Activated naive CD4-positive, alpha-beta T cell treated with Interleukin-2 at 50 U/mL for 16 hours (primary cell): ENCODE data around the gene MAP3K2.

Source experiments
- DNase-seq: peaks from one replicate; pipeline ENCODE4 v3.0.0-alpha.2; 2020

MAP3K2 gene, protein sequence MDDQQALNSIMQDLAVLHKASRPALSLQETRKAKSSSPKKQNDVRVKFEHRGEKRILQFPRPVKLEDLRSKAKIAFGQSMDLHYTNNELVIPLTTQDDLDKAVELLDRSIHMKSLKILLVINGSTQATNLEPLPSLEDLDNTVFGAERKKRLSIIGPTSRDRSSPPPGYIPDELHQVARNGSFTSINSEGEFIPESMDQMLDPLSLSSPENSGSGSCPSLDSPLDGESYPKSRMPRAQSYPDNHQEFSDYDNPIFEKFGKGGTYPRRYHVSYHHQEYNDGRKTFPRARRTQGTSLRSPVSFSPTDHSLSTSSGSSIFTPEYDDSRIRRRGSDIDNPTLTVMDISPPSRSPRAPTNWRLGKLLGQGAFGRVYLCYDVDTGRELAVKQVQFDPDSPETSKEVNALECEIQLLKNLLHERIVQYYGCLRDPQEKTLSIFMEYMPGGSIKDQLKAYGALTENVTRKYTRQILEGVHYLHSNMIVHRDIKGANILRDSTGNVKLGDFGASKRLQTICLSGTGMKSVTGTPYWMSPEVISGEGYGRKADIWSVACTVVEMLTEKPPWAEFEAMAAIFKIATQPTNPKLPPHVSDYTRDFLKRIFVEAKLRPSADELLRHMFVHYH

DNA sequence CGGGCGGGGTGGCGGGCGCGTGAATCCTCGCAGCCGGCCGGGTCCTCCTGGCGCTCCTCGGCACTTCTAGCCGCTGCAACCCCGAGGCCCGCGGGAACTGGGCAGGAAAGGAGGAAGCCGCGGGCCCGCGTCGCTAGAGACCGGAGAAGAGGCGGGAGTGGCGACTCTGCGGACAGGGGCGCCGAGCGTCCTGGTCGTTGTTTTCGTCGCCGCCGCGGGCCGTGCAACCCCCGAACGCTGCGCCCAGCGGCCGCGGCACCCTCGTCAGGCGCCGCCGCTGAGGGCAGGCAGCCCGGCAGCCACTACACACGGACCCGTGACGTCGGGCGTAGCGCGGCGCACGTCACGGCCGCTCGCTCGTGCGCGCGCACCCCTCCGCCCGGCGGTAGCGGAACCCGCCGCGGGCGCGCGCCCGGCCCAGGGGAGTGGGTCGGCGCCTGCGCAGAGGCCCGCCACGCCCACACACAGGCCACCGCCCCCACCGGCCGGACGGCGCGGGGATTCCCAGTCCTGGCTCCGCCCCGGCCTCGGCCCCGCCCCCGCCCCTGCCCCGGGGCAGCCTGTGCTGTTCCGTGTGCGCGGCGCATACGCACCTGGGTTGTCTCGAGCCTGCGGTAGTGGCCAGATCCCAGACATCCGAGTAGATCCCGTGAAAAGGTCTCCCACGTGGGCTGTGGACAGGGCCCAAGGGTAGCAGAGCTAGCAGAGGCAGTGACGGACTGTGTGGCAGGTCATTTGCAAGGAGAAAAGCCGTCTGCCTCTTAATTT, at the start of gene MAP3K2:
MAP3K2 (minus strand) TSS at position 321 of the 768 bp plus-strand sequence. CDS start 44,846 bp downstream, outside the sequence.
- peak; percentile 91 for DNase-seq

DNA sequence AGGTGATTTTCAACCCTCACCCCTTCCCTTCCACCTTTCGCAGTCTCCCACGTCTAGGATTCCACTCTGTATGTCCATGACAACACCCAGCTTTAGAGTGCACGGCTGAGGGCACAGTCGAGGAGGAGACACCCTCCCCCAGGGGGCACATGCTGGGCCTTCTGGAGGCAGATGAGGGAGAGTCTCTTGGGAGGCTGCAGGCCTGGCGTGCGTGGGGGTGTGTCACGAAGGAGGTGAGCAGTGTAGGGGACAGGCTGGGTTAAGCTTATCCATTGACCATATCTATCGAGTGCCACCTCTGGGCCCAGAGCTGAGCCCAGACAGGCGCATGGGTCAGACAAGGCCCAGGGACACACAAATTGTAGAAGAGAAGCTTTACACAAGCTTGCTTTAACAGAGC, 49.3 kb upstream of the MAP3K2 start:
- DNase-seq, result no peak

DNA sequence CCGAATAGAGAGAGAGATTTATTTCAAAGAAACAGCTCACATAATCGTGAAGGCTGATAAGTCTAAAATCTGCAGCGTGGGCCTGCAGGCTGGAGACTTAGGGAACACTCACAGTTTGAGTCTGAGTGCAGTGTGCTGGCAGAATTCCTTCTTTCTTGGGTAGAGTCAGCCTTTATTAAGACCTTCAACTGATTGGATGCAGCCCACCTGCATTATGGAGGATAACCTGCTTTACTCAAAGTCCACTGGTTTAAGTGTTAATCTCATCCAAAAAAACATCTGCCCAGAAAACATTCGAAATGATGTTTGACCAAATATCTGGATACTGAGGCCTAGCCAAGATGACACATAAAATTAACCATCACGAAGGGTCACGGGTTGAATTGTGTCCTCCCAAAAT, 46.7 kb upstream of the MAP3K2 start:
- no peak for DNase-seq

DNA sequence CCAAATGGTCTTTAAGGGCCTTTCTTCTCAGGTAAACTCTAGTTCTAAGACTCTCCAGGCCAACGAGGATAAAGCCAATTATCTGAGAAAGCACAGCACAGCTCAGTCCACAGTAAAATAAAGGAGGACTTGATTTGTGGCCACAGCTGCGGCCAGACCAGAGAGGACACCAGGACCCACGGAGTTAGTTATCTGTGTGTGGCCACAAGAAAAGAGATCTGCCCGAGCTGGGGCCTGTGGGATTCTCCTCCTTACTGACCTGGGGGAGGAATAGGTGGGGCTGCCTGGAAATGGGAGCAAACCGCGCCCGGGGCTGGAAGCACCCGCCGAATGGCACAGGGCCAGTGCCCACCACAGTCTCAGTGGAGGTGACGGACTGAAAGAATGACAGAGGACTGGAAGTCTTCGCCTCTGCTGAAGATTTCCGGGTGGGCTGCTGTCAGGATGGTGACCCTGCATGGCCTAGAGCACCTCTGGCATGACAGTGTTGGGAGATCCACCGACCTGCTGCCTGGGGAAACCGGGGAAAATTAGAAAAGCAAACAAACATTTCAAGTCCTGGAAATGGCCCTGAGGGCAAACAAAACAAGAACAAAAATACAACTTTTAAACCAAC, 43.7 kb upstream of the MAP3K2 start:
- no peak for DNase-seq

DNA sequence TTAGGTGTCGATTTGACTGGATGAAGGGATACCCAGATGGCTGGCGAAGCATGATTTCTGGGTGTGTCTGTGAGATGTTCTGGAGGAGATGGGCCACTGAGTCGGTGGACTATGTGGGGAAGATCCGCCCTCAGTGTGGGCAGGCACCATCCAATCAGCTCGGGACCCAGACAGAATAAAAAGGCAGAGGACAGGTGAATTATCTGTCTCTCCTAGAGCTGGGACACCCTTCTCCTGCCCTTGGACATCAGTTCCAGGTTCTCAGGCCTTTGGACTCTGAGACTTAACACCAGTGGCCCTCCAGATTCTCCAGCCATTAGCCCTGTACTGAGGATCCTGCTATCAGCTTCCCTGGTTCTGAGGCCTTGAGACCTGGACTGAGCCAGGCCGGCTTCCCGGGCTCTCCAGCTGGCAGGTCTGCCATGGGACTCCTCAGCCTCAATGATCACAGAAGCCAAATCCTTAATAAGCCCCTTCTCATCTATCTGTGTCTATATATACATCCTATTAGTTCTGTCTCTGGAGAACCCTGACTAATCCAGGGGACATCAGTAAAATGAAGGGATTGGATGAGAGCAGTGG, 42.2 kb upstream of the MAP3K2 start:
- DNase-seq, result no peak

DNA sequence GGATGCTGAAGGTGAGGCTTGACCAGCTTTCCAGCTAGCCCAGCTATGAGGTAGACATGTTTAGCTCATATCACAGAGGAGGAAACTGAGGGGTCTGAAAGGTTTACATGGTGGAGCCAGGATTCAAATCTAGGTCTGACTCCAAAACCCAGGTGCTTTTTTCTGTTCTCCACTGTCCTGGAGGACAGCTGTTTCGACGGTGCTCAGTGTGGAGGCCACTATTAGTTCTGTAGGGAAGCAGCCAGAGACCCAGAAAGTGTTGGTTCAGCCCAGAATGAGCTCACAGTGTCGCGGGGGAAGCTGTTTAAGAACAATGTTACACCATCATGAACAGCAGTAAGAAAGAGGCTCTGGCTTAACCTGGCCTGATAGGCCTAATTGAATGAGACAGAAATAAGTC, 41.5 kb upstream of the MAP3K2 start:
- no peak for DNase-seq

DNA sequence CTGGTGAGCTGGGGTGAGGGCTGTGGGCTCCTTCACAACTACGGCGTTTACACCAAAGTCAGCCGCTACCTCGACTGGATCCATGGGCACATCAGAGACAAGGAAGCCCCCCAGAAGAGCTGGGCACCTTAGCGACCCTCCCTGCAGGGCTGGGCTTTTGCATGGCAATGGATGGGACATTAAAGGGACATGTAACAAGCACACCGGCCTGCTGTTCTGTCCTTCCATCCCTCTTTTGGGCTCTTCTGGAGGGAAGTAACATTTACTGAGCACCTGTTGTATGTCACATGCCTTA, 41.0 kb upstream of the MAP3K2 start:
- DNase-seq, result no peak

DNA sequence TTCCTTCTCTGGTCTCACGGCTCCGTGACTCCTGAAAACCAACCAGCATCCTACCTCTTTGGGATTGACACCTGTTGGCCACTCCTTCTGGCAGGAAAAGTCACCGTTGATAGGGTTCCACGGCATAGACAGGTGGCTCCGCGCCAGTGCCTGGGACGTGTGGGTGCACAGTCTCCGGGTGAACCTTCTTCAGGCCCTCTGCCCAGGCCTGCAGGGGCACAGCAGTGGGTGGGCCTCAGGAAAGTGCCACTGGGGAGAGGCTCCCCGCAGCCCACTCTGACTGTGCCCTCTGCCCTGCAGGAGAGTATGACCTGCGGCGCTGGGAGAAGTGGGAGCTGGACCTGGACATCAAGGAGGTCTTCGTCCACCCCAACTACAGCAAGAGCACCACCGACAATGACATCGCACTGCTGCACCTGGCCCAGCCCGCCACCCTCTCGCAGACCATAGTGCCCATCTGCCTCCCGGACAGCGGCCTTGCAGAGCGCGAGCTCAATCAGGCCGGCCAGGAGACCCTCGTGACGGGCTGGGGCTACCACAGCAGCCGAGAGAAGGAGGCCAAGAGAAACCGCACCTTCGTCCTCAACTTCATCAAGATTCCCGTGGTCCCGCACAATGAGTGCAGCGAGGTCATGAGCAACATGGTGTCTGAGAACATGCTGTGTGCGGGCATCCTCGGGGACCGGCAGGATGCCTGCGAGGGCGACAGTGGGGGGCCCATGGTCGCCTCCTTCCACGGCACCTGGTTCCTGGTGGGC, 40.5 kb upstream of the MAP3K2 start:
- no peak for DNase-seq

DNA sequence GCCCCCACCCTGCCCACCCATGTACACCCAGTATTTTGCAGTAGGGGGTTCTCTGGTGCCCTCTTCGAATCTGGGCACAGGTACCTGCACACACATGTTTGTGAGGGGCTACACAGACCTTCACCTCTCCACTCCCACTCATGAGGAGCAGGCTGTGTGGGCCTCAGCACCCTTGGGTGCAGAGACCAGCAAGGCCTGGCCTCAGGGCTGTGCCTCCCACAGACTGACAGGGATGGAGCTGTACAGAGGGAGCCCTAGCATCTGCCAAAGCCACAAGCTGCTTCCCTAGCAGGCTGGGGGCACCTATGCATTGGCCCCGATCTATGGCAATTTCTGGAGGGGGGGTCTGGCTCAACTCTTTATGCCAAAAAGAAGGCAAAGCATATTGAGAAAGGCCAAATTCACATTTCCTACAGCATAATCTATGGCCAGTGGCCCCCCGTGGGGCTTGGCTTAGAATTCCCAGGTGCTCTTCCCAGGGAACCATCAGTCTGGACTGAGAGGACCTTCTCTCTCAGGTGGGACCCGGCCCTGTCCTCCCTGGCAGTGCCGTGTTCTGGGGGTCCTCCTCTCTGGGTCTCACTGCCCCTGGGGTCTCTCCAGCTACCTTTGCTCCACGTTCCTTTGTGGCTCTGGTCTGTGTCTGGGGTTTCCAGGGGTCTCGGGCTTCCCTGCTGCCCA, 39.7 kb upstream of the MAP3K2 start:
- no peak for DNase-seq

DNA sequence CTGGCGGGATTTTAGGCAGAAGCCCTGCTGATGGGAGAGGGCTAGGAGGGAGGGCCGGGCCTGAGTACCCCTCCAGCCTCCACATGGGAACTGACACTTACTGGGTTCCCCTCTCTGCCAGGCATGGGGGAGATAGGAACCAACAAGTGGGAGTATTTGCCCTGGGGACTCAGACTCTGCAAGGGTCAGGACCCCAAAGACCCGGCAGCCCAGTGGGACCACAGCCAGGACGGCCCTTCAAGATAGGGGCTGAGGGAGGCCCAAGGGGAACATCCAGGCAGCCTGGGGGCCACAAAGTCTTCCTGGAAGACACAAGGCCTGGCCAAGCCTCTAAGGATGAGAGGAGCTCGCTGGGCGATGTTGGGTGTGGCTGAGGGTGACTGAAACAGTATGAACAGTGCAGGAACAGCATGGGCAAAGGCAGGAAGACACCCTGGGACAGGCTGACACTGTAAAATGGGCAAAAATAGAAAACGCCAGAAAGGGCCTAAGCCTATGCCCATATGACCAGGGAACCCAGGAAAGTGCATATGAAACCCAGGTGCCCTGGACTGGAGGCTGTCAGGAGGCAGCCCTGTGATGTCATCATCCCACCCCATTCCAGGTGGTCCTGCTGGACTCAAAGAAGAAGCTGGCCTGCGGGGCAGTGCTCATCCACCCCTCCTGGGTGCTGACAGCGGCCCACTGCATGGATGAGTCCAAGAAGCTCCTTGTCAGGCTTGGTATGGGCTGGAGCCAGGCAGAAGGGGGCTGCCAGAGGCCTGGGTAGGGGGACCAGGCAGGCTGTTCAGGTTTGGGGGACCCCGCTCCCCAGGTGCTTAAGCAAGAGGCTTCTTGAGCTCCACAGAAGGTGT, 39.0 kb upstream of the MAP3K2 start:
- DNase-seq, result no peak

DNA sequence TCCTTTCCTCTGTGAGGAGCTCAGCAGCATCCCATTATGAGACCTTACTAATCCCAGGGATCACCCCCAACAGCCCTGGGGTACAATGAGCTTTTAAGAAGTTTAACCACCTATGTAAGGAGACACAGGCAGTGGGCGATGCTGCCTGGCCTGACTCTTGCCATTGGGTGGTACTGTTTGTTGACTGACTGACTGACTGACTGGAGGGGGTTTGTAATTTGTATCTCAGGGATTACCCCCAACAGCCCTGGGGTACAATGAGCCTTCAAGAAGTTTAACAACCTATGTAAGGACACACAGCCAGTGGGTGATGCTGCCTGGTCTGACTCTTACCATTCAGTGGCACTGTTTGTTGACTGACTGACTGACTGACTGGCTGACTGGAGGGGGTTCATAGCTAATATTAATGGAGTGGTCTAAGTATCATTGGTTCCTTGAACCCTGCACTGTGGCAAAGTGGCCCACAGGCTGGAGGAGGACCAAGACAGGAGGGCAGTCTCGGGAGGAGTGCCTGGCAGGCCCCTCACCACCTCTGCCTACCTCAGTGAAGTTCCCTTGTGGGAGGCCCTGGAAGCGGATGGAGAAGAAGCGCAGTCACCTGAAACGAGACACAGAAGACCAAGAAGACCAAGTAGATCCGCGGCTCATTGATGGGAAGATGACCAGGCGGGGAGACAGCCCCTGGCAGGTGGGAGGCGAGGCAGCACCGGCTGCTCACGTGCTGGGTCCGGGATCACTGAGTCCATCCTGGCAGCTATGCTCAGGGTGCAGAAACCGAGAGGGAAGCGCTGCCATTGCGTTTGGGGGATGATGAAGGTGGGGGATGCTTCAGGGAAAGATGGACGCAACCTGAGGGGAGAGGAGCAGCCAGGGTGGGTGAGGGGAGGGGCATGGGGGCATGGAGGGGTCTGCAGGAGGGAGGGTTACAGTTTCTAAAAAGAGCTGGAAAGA, 38.0 kb upstream of the MAP3K2 start:
- no peak for DNase-seq

DNA sequence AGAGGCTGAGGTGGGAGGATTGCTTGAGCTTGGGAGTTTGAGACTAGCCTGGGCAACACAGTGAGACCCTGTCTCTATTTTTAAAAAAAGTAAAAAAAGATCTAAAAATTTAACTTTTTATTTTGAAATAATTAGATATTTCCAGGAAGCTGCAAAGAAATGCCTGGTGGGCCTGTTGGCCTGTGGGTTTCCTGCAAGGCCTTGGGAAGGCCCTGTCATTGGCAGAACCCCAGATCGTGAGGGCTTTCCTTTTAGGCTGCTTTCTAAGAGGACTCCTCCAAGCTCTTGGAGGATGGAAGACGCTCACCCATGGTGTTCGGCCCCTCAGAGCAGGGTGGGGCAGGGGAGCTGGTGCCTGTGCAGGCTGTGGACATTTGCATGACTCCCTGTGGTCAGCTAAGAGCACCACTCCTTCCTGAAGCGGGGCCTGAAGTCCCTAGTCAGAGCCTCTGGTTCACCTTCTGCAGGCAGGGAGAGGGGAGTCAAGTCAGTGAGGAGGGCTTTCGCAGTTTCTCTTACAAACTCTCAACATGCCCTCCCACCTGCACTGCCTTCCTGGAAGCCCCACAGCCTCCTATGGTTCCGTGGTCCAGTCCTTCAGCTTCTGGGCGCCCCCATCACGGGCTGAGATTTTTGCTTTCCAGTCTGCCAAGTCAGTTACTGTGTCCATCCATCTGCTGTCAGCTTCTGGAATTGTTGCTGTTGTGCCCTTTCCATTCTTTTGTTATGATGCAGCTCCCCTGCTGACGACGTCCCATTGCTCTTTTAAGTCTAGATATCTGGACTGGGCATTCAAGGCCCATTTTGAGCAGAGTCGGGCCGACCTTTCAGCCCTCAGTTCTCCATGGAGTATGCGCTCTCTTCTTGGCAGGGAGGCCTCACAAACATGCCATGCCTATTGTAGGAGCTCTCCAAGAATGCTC, 37.1 kb upstream of the MAP3K2 start:
- no peak for DNase-seq

DNA sequence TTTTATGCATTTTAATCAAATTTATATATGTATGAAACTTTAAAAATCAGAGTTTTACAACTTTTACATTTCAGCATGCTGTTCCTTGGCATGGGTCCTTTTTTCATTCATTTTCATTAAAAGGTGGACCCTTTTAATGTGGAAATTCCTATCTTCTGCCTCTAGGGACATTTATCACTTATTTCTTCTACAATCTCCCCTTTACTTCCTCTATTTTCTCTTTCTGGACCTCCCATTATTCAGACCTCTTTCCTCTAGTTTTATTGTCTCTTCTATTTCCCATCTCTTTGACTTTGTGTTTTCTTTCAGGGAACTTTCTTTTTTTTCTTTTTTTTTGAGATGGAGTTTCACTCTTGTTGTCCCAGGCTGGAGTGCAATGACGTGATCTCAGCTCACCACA, 36.1 kb upstream of the MAP3K2 start:
- no peak for DNase-seq

DNA sequence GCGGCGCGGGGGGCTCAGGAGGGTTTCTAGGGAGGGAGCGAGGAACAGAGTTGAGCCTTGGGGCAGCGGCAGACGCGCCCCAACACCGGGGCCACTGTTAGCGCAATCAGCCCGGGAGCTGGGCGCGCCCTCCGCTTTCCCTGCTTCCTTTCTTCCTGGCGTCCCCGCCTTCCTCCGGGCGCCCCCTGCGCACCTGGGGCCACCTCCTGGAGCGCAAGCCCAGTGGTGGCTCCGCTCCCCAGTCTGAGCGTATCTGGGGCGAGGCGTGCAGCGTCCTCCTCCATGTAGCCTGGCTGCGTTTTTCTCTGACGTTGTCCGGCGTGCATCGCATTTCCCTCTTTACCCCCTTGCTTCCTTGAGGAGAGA, 35.7 kb upstream of the MAP3K2 start:
- no peak for DNase-seq

DNA sequence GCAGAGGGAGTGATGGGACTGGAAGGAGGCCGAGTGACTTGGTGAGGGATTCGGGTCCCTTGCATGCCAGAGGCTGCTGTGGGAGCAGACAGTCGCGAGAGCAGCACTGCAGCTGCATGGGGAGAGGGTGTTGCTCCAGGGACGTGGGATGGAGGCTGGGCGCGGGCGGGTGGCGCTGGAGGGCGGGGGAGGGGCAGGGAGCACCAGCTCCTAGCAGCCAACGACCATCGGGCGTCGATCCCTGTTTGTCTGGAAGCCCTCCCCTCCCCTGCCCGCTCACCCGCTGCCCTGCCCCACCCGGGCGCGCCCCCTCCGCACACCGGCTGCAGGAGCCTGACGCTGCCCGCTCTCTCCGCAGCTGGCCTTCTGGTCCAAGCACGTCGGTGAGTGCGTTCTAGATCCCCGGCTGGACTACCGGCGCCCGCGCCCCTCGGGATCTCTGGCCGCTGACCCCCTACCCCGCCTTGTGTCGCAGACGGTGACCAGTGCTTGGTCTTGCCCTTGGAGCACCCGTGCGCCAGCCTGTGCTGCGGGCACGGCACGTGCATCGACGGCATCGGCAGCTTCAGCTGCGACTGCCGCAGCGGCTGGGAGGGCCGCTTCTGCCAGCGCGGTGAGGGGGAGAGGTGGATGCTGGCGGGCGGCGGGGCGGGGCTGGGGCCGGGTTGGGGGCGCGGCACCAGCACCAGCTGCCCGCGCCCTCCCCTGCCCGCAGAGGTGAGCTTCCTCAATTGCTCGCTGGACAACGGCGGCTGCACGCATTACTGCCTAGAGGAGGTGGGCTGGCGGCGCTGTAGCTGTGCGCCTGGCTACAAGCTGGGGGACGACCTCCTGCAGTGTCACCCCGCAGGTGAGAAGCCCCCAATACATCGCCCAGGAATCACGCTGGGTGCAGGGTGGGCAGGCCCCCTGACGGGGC, 35.0 kb upstream of the MAP3K2 start:
- DNase-seq, result peak; percentile 21

DNA sequence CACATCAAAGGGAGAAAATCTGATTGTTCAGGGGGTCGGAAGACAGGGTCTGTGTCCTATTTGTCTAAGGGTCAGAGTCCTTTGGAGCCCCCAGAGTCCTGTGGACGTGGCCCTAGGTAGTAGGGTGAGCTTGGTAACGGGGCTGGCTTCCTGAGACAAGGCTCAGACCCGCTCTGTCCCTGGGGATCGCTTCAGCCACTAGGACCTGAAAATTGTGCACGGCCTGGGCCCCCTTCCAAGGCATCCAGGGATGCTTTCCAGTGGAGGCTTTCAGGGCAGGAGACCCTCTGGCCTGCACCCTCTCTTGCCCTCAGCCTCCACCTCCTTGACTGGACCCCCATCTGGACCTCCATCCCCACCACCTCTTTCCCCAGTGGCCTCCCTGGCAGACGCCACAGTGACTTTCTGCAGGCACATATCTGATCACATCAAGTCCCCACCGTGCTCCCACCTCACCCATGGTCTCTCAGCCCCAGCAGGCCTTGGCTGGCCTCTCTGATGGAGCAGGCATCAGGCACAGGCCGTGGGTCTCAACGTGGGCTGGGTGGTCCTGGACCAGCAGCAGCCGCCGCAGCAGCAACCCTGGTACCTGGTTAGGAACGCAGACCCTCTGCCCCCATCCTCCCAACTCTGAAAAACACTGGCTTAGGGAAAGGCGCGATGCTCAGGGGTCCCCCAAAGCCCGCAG, 34.2 kb upstream of the MAP3K2 start:
- DNase-seq, result no peak
